Non-pigmented ciliary epithelial cell (primary cell): ENCODE measurements around the gene AKAP8.
"Not testable (repeated sequence)": the region's sequence is repeated elsewhere in the genome, so short reads cannot be mapped to it uniquely, and the experiment has no call there.

Experiments used
- DNase-seq: peaks from one replicate; pipeline ENCODE4 v3.0.0-alpha.2; 2010; ENCODE audit warnings: low read depth

The AKAP8 gene

DNA sequence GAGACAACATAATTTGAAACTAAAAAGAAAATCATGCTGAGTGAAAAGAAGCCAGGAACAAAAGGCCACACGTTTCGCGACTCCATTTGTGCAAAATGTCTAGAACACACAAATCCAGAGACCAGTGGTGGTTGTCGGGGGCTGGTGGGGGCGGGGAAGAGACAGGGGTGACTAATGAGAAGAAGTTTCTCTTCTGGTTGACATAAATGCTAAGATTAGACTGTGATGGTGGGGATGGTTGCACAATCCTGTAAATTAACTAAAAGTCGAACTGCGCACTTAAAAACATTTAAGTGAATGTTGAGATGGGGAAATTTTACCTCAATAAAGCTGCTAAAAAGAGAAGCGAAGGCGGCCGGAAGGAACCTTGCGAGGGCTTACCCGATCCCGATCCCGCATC, 7.1 kb downstream of the AKAP8 start:
- DNase-seq: no peak

- DNase-seq: no peak
Measured at GRCh38 chr19:15371786-15372380, 7.7 kb downstream of the AKAP8 start.

DNA sequence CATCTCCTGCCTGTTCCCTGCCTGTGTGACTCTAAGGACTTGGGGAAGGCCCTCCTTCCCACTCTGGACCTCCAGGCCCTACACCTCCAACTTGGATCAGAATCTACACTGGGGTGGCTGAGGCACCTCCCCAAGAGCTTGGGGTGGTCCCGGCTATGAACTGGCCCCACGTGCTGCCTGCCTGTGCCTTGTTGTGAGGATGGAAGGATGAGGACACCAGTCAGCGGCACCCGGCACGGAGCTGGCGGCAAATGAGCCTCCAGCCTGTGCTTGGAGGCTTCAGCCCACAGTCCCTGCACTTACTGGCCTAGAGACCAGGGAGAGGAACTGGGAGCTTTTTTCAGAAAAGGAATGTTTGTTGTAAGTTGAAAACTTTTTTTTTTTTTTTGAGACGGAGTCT, 8.5 kb downstream of the AKAP8 start:
- no peak for DNase-seq

- DNase-seq: no peak
Measured at GRCh38 chr19:15369594-15369891, 10.0 kb downstream of the AKAP8 start.

DNA sequence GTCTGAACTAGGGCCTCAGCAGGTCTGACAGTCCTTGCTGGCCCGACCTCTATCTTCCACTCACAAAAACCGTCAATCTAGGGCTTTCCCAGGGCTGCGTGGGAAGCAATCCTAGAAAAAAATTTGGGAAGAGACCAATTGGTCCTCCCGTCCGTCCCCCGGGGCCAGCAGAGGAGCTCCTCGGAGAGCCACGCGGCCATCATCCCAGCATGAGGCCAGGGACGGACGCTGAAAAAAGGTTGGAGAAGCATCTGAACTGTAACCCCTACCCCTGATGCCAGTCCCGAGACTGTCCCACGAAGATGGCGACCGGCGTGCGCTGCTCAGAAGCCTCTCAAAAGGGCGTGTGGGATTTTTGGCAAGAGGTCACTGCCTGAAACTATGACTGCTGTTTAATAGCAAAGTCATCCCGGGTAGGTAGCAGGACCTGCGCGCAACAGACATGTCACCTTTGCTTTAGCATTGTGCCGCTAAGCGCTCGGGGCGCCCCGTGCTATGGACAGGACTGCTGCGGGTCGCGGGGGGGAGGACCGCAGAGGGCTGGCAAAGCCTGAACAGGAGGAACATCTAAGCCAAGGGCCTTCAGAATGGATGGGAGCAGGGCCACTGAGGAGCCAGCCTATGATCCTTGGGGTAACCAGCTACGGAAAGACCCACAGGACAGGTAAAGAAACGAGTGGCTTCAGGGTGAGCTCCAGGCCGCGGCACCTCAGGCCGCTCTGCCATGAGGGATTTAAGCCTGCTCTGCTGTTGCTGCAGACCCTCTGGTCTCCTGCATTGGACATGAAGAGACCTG, 10.6 kb downstream of the AKAP8 start:
- DNase-seq: no peak

DNA sequence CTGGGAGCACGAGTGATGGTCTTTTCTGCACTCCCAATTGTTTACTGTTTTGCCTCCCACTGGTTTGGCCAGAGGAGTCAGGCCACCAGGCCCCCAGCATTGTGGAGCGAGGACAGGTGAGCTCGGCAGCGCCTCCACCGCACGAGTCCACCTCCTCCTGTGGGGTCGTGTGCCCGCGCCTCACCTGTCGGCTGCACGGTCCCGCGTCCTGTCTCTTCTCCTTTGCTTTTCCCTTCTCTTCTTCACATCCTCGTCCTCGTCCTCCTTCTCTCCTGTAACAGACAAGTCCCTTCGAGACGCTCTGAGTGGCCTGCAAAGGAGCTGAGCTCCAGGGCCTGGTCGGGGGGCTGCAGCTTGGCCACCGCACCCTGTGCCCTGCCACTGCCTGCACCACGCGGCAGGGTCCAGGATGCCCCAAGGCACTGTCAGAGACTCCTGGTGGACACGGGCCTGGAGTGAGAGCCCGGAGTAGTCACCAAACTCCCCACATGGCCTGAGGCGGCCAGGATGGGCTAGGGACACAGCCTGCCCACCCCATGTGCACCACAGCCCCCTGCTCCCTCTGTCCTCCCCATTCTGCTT, 11.4 kb downstream of the AKAP8 start:
- DNase-seq: no peak

DNA sequence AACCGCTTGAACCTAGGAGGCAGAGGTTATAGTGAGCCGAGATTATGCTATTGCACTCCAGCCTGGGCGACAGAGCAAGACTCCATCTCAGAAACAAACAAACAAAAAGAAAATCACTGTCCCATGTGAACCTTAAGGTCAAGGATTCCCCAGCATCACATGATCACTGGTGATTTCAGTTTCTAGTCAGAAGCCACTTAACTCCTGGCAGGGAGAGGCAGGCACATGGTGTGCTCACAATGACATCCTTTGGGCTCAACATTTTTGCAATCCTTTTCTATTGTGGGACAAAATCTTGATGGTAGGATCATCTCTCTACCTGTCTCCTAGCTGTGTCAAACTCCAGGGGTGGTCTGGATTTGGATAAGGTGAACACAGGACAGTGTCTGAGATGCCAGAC, 12.1 kb downstream of the AKAP8 start:
- no peak for DNase-seq

DNA sequence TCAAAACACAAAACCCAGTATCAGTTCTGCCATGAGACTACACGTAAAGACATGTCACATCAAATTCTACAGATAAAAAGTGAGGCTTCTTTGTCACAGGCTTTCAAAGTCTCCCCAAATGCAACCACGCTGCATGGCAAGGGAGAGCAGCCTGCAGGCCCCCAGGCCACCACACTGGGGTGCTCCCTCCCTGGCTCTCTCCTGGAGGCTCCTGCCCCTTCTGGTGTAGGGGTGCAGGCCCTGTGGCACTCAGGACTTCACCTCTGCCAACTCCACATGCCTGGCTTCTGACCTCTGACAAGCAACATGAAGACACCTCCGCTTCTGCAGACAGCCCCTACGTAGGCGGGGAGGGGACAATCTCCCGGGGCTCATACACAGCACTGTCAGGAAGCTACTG, 14.3 kb downstream of the AKAP8 start:
- no peak for DNase-seq

DNA sequence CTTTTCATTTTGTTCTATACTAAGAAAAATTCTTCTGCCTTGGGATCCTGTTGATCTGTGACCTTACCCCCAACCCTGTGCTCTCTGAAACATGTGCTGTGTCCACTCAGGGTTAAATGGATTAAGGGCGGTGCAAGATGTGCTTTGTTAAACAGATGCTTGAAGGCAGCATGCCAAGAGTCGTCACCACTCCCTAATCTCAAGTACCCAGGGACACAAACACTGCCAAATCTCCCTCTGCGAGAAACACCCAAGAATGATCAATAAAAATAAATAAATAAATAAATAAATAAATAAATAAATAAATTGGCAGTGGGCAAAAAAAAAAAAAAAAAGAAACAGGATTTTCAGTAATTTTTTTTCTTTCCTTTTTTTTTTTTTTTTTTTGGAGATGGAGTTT, 15.8 kb downstream of the AKAP8 start:
- DNase-seq: not testable (repeated sequence)

DNA sequence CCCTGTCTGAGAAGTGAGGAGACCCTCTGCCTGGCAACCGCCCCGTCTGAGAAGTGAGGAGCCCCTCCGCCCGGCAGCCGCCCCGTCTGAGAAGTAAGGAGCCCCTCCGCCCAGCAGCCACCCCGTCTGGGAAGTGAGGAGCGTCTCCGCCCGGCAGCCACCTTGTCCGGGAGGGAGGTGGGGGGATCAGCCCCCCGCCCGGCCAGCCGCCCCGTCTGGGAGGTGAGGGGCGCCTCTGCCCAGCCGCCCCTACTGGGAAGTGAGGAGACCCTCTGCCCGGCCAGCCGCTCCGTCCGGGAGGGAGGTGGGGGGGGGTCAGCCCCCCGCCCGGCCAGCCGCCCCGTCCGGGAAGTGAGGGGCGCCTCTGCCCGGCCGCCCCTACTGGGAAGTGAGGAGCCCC, 16.5 kb downstream of the AKAP8 start:
- DNase-seq: not testable (repeated sequence)

DNA sequence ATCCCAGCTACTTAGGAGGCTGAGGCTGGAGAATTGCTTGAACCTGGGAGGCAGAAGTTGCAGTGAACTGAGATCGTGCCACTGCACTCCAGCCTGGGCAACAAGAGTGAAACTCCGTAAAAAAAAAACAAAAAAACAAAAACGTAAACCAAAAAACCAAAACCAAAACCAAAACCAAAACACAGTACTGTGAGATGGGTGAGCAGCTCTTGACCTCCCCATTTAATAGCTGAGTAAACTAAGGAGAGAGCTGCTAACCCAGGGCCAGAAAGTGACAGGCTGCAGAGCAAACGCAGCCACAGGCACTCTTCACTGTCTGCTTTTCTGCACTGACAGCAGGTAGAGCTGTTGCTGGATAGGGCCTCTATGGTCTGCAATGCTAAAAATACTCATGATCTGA, 19.6 kb downstream of the AKAP8 start:
- DNase-seq: not testable (repeated sequence)

DNA sequence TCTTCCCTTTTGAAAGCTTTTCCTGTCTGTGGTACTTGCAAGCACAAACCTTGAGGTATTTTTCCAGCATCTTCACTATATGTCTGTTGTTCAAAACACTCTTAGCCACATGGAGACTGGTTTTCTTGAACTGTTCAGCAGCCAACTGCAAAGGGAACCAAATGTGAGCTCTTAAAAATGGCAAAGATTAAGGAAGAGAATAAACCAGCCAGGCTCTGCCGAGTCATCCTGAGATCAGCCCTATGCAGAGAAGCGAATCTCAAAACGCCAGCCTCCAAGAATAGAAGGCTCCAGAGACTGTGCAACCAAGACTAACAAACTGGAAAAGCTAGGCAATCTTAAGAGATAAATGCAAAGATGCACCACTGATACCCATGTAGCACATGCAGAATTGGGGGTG, 20.7 kb downstream of the AKAP8 start:
- DNase-seq: no peak

DNA sequence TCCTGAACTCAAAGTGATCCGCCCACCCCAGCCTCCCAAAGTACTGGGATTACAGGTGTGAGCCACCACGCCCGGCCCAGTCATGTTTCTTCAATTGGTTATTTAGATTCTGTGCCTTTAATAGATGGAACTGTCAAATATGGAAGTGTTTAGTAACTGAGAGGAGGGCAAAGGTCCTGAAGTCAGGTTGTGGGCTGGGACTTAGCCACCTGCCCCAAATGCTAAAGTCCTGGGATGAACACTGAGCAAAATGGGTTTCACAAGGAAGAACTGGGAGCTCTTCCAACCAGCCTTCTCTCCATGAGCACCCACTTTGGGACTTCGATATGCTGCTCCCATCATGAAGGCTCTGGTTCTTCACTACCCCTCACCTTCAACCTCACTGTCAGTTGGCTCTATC, 21.7 kb downstream of the AKAP8 start:
- no peak for DNase-seq

DNA sequence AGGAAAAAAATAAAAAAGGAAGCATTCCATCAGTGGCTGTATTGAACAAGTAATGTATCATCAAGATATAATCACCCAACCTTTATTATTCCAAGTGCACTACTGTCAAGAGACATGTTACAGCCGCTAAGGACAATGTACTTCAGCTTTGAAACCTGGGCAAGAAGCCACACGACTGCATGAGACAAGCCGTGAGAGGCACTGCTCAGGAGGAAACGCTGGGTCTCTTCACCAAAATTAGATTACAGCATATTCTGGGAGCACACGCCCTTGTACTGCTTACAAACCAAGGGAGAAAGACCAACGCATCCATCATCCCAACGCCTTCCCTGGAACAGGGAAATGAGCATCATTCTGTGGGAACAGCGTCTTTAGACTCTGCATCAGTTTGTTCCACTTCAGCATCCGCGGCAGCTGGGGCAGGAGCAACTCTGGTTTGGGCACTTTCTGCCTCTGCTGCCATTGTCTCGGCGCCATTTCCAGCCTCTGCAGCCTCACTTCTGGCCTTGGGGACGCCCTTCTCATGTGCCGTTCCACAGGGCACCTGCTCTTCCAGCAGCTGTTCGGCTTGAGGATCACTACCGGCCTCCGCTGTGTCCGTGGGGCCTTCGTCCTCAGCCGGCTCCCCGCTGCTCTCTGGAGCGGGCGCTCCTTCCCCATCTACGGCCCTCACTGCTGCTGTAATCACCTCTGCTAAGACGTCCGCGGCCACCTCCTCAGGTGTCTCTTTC, 24.9 kb downstream of the AKAP8 start:
- no peak for DNase-seq

- no peak for DNase-seq
Measured at GRCh38 chr19:15353908-15354307, 25.7 kb downstream of the AKAP8 start.

DNA sequence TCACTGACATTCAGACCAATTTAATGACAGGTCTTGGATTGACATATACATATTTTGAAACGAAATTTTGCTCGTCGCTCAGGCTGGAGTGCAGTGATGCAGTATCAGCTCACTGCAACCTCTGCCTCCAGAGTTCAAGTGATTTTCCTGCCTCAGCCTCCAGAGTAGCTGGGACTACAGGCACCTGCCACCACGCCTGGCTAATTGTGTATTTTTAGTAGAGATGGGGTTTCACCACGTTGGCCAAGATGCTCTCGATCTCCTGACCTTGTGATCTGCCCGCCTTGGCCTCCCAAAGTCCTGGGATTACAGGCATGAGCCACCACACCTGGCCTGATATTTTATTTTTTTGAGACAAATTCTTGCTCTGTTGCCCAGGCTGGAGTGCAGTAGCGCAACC, 27.1 kb downstream of the AKAP8 start:
- DNase-seq: not testable (repeated sequence)

DNA sequence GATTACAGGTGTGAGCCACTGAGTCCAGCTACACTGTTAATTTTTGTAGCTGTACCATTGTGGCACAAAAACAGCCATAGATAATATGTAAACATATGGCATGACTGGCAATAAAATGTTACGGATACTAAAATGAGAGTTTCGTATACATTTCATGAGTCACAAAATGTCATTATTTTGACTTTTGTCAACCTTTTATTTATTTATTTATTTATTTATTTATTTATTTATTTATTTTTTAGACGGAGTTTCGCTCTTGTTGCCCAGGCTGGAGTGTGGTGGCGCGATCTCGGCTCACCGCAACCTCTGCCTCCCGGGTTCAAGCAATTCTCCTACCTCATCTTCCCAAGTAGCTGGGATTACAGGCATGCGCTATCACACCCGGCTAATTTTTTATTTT, 38.3 kb downstream of the AKAP8 start:
- not testable (repeated sequence) for DNase-seq

DNA sequence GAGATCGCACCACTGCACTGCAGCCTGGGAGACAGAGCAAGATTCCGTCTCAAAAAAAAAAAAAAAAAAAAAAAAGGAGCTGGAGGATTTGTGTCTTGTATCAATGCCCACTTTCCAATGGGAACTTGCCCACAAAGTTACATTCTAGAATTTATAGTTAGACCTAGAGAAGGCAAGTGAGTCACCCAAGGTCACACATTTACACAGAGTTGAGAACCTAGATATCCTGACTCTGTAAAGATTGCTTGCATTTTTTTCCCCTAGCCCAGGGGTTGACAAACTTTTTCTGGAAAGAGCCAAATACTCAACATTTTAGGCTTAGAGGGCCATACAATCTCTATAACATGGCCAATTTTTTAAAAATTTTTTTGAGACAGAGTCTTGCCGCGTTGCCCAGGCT, 39.5 kb downstream of the AKAP8 start:
- DNase-seq: no peak

GRCh38 chr19:15337202-15337601, 42.4 kb downstream of the AKAP8 start:
- DNase-seq: no peak

DNA sequence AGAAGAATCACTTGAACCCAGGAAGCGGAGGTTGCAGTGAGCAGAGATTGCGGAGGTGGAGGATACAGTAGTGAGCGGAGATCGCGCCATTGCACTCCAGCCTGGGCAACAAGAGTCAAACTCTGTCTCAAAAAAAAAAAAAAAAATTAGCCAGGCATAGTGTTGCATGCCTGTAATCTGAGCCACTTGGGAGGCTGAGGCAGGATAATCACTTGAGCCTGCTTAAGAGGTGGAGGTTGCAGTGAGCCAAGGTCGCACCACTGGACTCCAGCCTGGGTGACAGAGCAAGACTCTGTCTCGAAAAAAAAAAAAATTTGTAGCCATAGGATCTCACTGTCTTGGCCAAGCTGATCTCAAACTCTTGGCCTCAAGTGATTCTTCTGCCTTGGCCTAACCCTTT, 43.6 kb downstream of the AKAP8 start:
- DNase-seq: not testable (repeated sequence)

DNA sequence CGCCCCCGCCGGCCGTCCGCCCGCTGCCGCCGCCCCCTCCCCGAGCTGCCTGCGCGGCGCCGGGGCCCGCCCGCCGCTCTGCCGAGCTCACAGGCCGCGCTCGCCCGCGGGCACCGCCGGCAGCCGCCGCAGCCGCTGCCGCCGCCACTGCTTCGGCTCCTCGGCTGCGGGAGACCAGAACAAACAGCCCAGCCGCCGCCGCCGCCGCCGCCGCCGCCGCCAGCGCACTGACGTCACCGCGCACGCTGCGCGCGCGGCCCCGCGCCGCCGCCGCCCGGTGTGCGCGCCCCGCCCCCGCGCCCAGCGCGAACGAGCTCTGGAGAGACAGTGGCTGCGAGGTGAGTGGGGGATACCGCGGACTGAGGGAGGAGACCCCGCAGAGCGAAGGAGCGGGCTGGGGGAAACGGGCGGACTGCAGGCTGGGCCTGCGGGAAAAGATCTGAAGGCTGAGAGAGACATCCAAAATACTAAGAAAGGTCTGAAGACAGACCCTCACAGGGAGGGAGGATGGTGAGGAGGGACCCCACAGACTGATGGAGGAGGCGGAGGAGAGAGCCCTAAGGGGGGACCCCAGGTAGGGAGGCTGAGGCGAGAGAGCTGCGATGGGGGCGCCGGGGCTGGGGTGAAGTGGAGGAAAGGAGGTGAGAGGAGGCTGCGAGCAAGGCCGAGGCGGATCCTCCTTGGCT, 47.1 kb downstream of the AKAP8 start, which contains the start of gene BRD4:
Gene BRD4 (minus strand): TSS at position 229 of the 686 bp plus-strand sequence. CDS start 59,440 bp downstream, outside the sequence.
- no peak for DNase-seq
